IMR-90 (cell line): ENCODE results near the gene RNASE4. TPM values are rescaled to one million over a fixed set of nuclear protein-coding genes. Genes with fewer than 3 reads are reported as not detected.

Experiments
- ATAC-seq: fragments of 200-7000 bp; cut with Tn5 transposase; 2 replicates; pipeline ENCODE4 v1.9.1; 2020; ENCODE audit warnings: low read depth, mild to moderate bottlenecking, moderate library complexity
- BruUV-seq: library from RNA; stranded (reverse); fragments of 400-500 nt; replicated peaks from 2 replicates; lab custom pipeline; 2021; lab: Mats Ljungman, UMichigan
- CTCF ChIA-PET: fragments of 300-600 bp; formaldehyde crosslinking; extraction: SDS; loops from one replicate; lab custom pipeline; 2021; ENCODE audit warnings: antibody characterized with exemption; lab: Yijun Ruan, JAX
- POLR2A ChIA-PET: fragments of 300-600 bp; sonication (Branson Sonifier 250); formaldehyde crosslinking; loops from one replicate; lab custom pipeline; 2022; ENCODE audit warnings: antibody characterized with exemption; ENCODE audit not compliant: unreplicated experiment; lab: Charles Lee
- DNase-seq: peaks from one replicate; pipeline ENCODE4 v3.0.0; 2013
- H2AFZ ChIP-seq: replicated peaks from 2 replicates; pipeline ENCODE3; 2013; ENCODE audit warnings: low read length, mild to moderate bottlenecking; ENCODE audit not compliant: poor library complexity
- H2AK5ac ChIP-seq: 2 replicates; pipeline ENCODE4 v1.6.1; 2013; ENCODE audit warnings: low read depth, low read length, inconsistent platforms
- H2AK9ac ChIP-seq: replicated peaks from 2 replicates; pipeline ENCODE3; 2013; ENCODE audit warnings: mild to moderate bottlenecking, low read depth, low read length, moderate library complexity; ENCODE audit not compliant: poor library complexity
- H2BK120ac ChIP-seq: 2 replicates; pipeline ENCODE4 v1.6.1; 2013; ENCODE audit warnings: low read depth, low read length, inconsistent platforms
- H2BK15ac ChIP-seq: 3 replicates; pipeline ENCODE4 v1.6.1; 2013; ENCODE audit warnings: low read depth, low read length, inconsistent platforms
- H2BK20ac ChIP-seq: 2 replicates; pipeline ENCODE4 v1.6.1; 2013; ENCODE audit warnings: low read depth, mild to moderate bottlenecking, inconsistent platforms, low read length, moderate library complexity
- H2BK5ac ChIP-seq: 2 replicates; pipeline ENCODE4 v1.6.1; 2013; ENCODE audit warnings: mild to moderate bottlenecking, low read depth, low read length, inconsistent platforms; ENCODE audit not compliant: poor library complexity, severe bottlenecking
- H3K14ac ChIP-seq: replicated peaks from 2 replicates; pipeline ENCODE4 v1.6.1; 2013; ENCODE audit warnings: low read depth, low read length, inconsistent platforms
- H3K18ac ChIP-seq: 2 replicates; pipeline ENCODE4 v1.6.1; 2013; ENCODE audit warnings: low read depth, low read length, control low read depth
- H3K23ac ChIP-seq: 2 replicates; pipeline ENCODE4 v1.6.1; 2013; ENCODE audit warnings: low read depth, low read length, inconsistent platforms
- H3K27ac ChIP-seq: 2 replicates; pipeline ENCODE4 v1.5.1; 2013; ENCODE audit warnings: mild to moderate bottlenecking, control low read depth, low read length; ENCODE audit not compliant: insufficient read depth
- H3K27me3 ChIP-seq: 2 replicates; pipeline ENCODE4 v1.6.1; 2013; ENCODE audit warnings: low read length; ENCODE audit not compliant: control insufficient read depth, insufficient read depth
- H3K36me3 ChIP-seq: 2 replicates; pipeline ENCODE4 v1.6.1; 2013; ENCODE audit warnings: low read length, mixed read lengths; ENCODE audit not compliant: control insufficient read depth, insufficient read depth
- H3K4ac ChIP-seq: 2 replicates; pipeline ENCODE4 v1.6.1; 2013; ENCODE audit warnings: low read depth, low read length, inconsistent platforms
- H3K4me1 ChIP-seq: 2 replicates; pipeline ENCODE4 v1.6.1; 2013; ENCODE audit warnings: low read length, mixed read lengths; ENCODE audit not compliant: control insufficient read depth, insufficient read depth
- H3K4me2 ChIP-seq: 2 replicates; pipeline ENCODE4 v1.6.1; 2013; ENCODE audit warnings: low read depth, mild to moderate bottlenecking, control low read depth, low read length, moderate library complexity
- H3K4me3 ChIP-seq: 2 replicates; pipeline ENCODE4 v1.5.1; 2013; ENCODE audit warnings: low read depth, mild to moderate bottlenecking, control low read depth, low read length, moderate library complexity; ENCODE audit not compliant: insufficient read depth
- H3K56ac ChIP-seq: 2 replicates; pipeline ENCODE4 v1.6.1; 2013; ENCODE audit warnings: low read length, inconsistent platforms; ENCODE audit not compliant: insufficient read depth; ENCODE audit errors: extremely low read depth
- H3K79me1 ChIP-seq, 2 experiments: 2 replicates each; pipeline ENCODE4 v1.6.1; 2013; ENCODE audit warnings: low read length in 2 of 2, inconsistent platforms in 1 of 2, low read depth in 1 of 2
- H3K9ac ChIP-seq: 2 replicates; pipeline ENCODE4 v1.6.1; 2013; ENCODE audit warnings: low read depth, low read length, control low read depth
- H3K9me1 ChIP-seq: 2 replicates; pipeline ENCODE4 v1.6.1; 2013; ENCODE audit warnings: low read length, inconsistent platforms; ENCODE audit not compliant: insufficient read depth
- H3K9me3 ChIP-seq: 2 replicates; pipeline ENCODE4 v1.6.1; 2013; ENCODE audit warnings: low read length; ENCODE audit not compliant: control insufficient read depth, insufficient read depth
- H4K20me1 ChIP-seq: 2 replicates; pipeline ENCODE4 v1.6.1; 2013; ENCODE audit warnings: low read length, inconsistent platforms; ENCODE audit not compliant: insufficient read depth
- H4K5ac ChIP-seq: 2 replicates; pipeline ENCODE4 v1.6.1; 2013; ENCODE audit warnings: mild to moderate bottlenecking, low read depth, low read length, control low read depth
- H4K8ac ChIP-seq, 2 experiments: 2 replicates each; pipeline ENCODE4 v1.6.1; 2013; ENCODE audit warnings: low read depth in 2 of 2, low read length in 2 of 2, control low read depth in 1 of 2, inconsistent platforms in 1 of 2
- H4K91ac ChIP-seq: 2 replicates; pipeline ENCODE4 v1.6.1; 2013; ENCODE audit warnings: low read depth, low read length, inconsistent platforms; ENCODE audit not compliant: insufficient read depth
- CEBPB ChIP-seq: IDR thresholded peaks from 2 replicates; pipeline ENCODE4 v1.6.1; 2012; ENCODE audit warnings: low read depth, low read length, improper control_type of control experiment
- CHD1 ChIP-seq: IDR thresholded peaks from 2 replicates; pipeline ENCODE4 v1.6.1; 2012; ENCODE audit warnings: low read depth, low read length, improper control_type of control experiment
- ELK1 ChIP-seq: fragments of 150-350 bp; IDR thresholded peaks from 2 replicates; pipeline ENCODE4 v1.6.1; 2016; ENCODE audit warnings: low read depth, mild to moderate bottlenecking, low read length, moderate library complexity, borderline replicate concordance
- FOS ChIP-seq: fragments of 150-350 bp; IDR thresholded peaks from 2 replicates; pipeline ENCODE4 v1.6.1; 2016; ENCODE audit warnings: low read depth, low read length
- MAFK ChIP-seq: IDR thresholded peaks from 2 replicates; pipeline ENCODE4 v1.6.1; 2012; ENCODE audit warnings: low read depth, low read length, improper control_type of control experiment
- MXI1 ChIP-seq: IDR thresholded peaks from 2 replicates; pipeline ENCODE4 v1.6.1; 2012; ENCODE audit warnings: low read depth, mild to moderate bottlenecking, low read length, moderate library complexity, borderline replicate concordance
- POLR2A ChIP-seq: IDR thresholded peaks from 2 replicates; pipeline ENCODE4 v1.6.1; 2012; ENCODE audit warnings: mild to moderate bottlenecking, low read depth, low read length
- RAD21 ChIP-seq: IDR thresholded peaks from 2 replicates; pipeline ENCODE4 v1.6.1; 2012; ENCODE audit warnings: low read length, improper control_type of control experiment
- RCOR1 ChIP-seq: IDR thresholded peaks from 2 replicates; pipeline ENCODE4 v1.6.1; 2012; ENCODE audit warnings: mild to moderate bottlenecking, low read length, improper control_type of control experiment; ENCODE audit not compliant: insufficient replicate concordance
- RFX5 ChIP-seq: IDR thresholded peaks from 2 replicates; pipeline ENCODE4 v1.8.0; 2012; ENCODE audit warnings: low read depth, mild to moderate bottlenecking, low read length, moderate library complexity
- SMC3 ChIP-seq: fragments of 150-350 bp; IDR thresholded peaks from 2 replicates; pipeline ENCODE4 v1.6.1; 2016; ENCODE audit warnings: low read depth, mild to moderate bottlenecking, antibody characterized with exemption, low read length, moderate library complexity
- USF2 ChIP-seq: fragments of 150-350 bp; IDR thresholded peaks from 2 replicates; pipeline ENCODE4 v1.6.1; 2017; ENCODE audit warnings: mild to moderate bottlenecking, antibody characterized with exemption, low read length, low read depth
- WGBS, 2 experiments: methylation state at CpG; one replicate each; pipeline versions ENCODE4 v1.1.5 to v1.1.7; 2013; ENCODE audit warnings: missing lambda C conversion rate in 2 of 2; ENCODE audit not compliant: insufficient read length in 1 of 2; ENCODE audit errors: extremely low coverage in 2 of 2; 5-methylcytosine and 5-hydroxymethylcytosine counted together
- dilution Hi-C: fragments of 300-500 bp; cut with HindIII; formaldehyde crosslinking; loops from one replicate; pipeline ENCODE4 v1.14.3; 2018; ENCODE audit warnings: low sequenced_read_pairs; ENCODE audit not compliant: unreplicated experiment
- in situ Hi-C: fragments of 300-500 bp; cut with MboI; formaldehyde crosslinking; loops from 3 replicates; pipeline ENCODE4 v1.14.3; 2019; ENCODE audit warnings: low sequenced_read_pairs, inconsistent platforms, mixed read lengths
- intact Hi-C: fragments of 100-400 bp; cut with micrococcal nuclease; formaldehyde crosslinking; loops from 2 replicates; pipeline ENCODE4 v1.10.0; 2022
- polyA plus RNA-seq, 3 experiments: library from polyadenylated mRNA; depleted of rRNA; stranded (reverse); fragments of >200 nt; gene quantifications; 2 replicates each; pipeline ENCODE4 v1.2.3, GENCODE V29; 2012; ENCODE audit warnings: low replicate concordance in 1 of 3
- total RNA-seq: library from RNA; depleted of rRNA; stranded (reverse); fragments of >200 nt; gene quantifications from 2 replicates; pipeline ENCODE4 v1.2.3, GENCODE V29; 2012

The RNASE4 gene
- total and polyA plus RNA-seq, 2 of the 4 experiments (the other 2 are of a cell fraction) = 10.4 to 11.6 TPM

- no peak overlapping the region for H3K14ac ChIP-seq
- no peaks in the 10 kb centered on the region for H3K9me1 ChIP-seq
- no peaks in the 10 kb centered on the region for H3K4me1 ChIP-seq
- ATAC-seq (no peak), DNase-seq (peak; percentile 34)
- TF ChIP-seq MXI1 (no peak), CEBPB (no peak), ELK1 (no peak), MAFK (no peak), RFX5 (no peak), SMC3 (no peak), USF2 (no peak), POLR2A (no peak), CHD1 (no peak), RCOR1 (no peak), FOS (no peak), RAD21 (no peak)
- H2BK120ac ChIP-seq = no peak overlapping the region
- H3K27ac ChIP-seq = no peak overlapping the region
- no peak overlapping the region for H2BK5ac ChIP-seq
- CTCF ChIA-PET = no interaction called here
- in situ Hi-C loops = no loop called here
- H3K79me1 ChIP-seq = no peaks in the 10 kb centered on the region
- no peak overlapping the region for H2AK5ac ChIP-seq
- H3K4me3 ChIP-seq = no peak overlapping the region
- H3K4me2 ChIP-seq = no peak overlapping the region
- no peak overlapping the region for H3K4ac ChIP-seq
- H4K8ac ChIP-seq = no peak overlapping the region
- H4K20me1 ChIP-seq = no peaks in the 10 kb centered on the region
- H3K23ac ChIP-seq = no peak overlapping the region
- H2BK15ac ChIP-seq = no peak overlapping the region
- H2AFZ ChIP-seq = no peak overlapping the region
- H2BK20ac ChIP-seq = no peak overlapping the region
- intact Hi-C loops = no loop called here
- H4K91ac ChIP-seq = no peak overlapping the region
- no peaks in the 10 kb centered on the region for H3K36me3 ChIP-seq
- no peak overlapping the region for H3K9ac ChIP-seq
- no peak overlapping the region for H3K56ac ChIP-seq
- POLR2A ChIA-PET = no interaction called here
- H3K9me3 ChIP-seq = no peaks in the 10 kb centered on the region
- 0% methylated on average over 1 of the region's 4 CpGs; no CpG with 5 or more reads in 1 of the 2 experiments for WGBS, 2 experiments
- dilution Hi-C loops = no loop called here
- no TSS peak for BruUV-seq
- H4K5ac ChIP-seq = no peak overlapping the region
- H3K18ac ChIP-seq = no peak overlapping the region
- no peak overlapping the region for H2AK9ac ChIP-seq
- H3K27me3 ChIP-seq = no peaks in the 10 kb centered on the region
Observed at GRCh38 chr14:20714593-20715250, 30.4 kb downstream of the RNASE4 start.
